ENCODE results near the gene TEX53.

TEX53 gene

GRCh38 chr9:114612272-114612923 is 45.2 kb downstream of the TEX53 start:
- FAIRE-seq, result no peak
- DNase-seq (ENCODE audit: extremely low spot score, insufficient read length, low read depth), result no peak

- FAIRE-seq (peak; percentile 58), DNase-seq (ENCODE audit: extremely low spot score, insufficient read length, low read depth) (no peak)
Measured at GRCh38 chr9:114611516-114612271, 45.9 kb downstream of the TEX53 start.

- DNase-seq (ENCODE audit: extremely low spot score, insufficient read length, low read depth) (no peak), FAIRE-seq (no peak)
Measured at GRCh38 chr9:114608525-114608796, 49.1 kb downstream of the TEX53 start.

GRCh38 chr9:114607671-114608524 is 49.7 kb downstream of the TEX53 start:
- peak; percentile 62 for FAIRE-seq
- no peak for DNase-seq (ENCODE audit: extremely low spot score, insufficient read length, low read depth)

GRCh38 chr9:114606597-114607207 is 50.9 kb downstream of the TEX53 start:
- DNase-seq (ENCODE audit: extremely low spot score, insufficient read length, low read depth), result no peak

More at GRCh38 chr9:114606597-114607207, 50.9 kb downstream of the TEX53 start:
- no peak for FAIRE-seq

All from GM18507 (cell line).